ENCODE measurements around the gene GHRL. TPM values are rescaled to one million over a fixed set of nuclear protein-coding genes. Genes with fewer than 3 reads are reported as not detected.

Gene GHRL, protein sequence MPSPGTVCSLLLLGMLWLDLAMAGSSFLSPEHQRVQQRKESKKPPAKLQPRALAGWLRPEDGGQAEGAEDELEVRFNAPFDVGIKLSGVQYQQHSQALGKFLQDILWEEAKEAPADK
- total RNA-seq = under 1 TPM; 0.36 to 0.53 TPM

DNA sequence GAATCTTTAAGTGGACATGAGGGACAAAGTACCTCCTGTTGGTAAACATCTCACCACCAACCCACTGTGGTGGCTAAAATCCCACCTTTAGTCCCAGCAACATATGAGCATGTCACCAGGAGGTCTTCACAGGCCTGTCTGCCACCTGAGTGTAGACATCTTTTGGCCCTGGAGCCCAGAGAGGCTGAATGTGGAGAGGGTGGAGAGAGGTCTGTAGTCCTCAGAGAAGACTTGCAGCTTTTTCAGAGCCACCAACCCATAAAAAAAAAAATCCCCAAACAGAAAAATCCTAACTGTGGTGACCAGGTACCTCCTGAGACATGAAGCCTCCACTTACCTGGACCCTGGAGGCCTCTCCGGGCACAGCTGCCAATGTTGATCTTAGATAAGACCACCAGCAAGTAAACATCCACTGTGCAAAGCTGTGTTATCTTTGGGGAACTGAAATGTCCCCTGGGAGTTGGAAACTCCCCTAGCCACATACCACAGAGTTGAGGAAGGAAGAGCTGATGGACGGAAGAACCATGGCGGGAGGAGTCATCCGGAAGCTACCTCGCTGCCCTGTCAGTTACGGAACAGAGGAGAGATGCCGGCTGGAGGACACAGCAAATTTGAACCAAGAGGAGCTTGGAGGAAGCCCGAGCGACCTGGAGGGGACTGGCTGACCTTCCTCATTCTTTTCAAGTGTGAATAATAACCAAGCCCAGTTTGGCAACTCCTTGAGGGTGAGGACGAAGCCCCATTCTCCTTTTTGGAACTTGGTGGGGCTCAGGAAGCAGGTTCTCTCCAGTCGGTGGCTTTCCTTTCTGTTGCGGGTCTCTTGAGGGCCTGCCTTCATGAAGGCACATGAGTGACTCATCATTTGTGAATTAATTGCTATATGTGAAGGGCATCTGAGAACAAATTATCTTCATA lies at the start of gene GHRL:
TSS of gene GHRL (minus strand) at position 443 of the 915 bp plus-strand sequence. CDS start 2,767 bp downstream, outside the sequence.

DNA sequence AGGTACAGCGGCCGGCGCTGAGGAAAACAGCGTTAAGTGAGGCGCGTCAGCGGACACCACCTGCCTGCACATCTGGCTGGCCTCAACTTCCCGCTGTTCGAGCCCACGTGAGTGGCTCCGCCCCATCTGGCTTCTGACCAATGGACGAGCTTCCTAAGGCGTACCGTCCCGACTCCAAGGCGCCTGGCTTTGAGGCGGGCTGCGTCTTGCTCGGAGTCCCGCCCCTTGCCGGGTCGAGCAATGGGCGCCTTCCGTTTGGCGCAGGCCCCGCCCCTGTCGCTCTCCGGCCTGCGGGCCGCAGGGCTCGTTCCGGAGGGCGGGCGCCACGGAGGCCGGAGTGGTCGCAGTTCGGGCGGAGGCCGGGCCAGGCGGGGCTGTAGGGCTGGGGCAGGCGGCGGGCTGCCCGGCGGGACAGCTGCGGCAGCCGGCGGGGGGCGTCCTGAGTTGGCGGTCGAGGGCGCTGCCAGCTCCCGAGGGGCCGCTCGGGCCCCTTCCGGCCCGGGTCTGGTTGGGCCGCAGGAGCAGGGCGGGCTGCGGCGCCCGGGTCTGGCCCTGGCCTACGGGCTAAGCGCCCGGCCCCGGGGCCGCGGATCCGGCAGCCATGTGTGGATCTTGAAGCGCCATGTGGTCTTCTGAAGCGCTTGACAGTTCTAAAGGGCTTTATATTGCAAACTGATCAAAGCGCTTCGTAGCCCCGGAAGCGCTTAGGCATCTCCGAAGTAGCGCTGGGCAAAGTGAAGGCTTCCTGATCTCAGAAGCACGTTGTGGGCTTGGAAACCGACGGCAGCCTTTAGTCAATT lies 44.4 kb downstream of the GHRL start, which contains the start of gene TATDN2:
TSS of gene TATDN2 (plus strand) at position 276 of the 800 bp plus-strand sequence. CDS start 742 bp downstream, outside the sequence.

Small RNA genes lying within 50 kb of the gene (microRNA-seq; reads per million reads assigned to microRNA genes)
- gene MIR378B (ENCODE audit: borderline microRNAs expressed, borderline replicate concordance) = not detected

Other genes with a start within 250 kb of the GHRL start
- not detected for gene FANCD2OS, start 184.7 kb downstream of the GHRL start, total RNA-seq
- gene BRK1, start 177.3 kb downstream of the GHRL start, total RNA-seq = 100 to 1,000 TPM; 132 to 133 TPM
- gene VHL, start 151.2 kb downstream of the GHRL start, total RNA-seq = 10 to 100 TPM; 66.2 to 70.4 TPM
- 1 to 10 TPM; 2.7 to 3.0 TPM for gene IRAK2, start 128.0 kb downstream of the GHRL start, total RNA-seq
- gene TATDN2, start 44.5 kb downstream of the GHRL start, total RNA-seq = 10 to 100 TPM; 54.5 to 57.7 TPM
- 10 to 100 TPM; 72.6 to 77.0 TPM for gene SEC13, start 28.2 kb upstream of the GHRL start, total RNA-seq
- gene ATP2B2, start 212.6 kb upstream of the GHRL start, total RNA-seq = not detected